Rectal smooth muscle tissue (tissue), 1 donor: Measurements from ENCODE around the gene CES4A.
"Not testable (repeated sequence)": the region's sequence is repeated elsewhere in the genome, so short reads cannot be mapped to it uniquely, and the experiment has no call there.

Source experiments
- H3K27ac ChIP-seq: one replicate; pipeline ENCODE4 v1.7.0; 2013; ENCODE audit warnings: low read depth, low read length, inconsistent platforms
- H3K27me3 ChIP-seq: one replicate; pipeline ENCODE4 v1.7.0; 2013; ENCODE audit warnings: low read length; ENCODE audit not compliant: control insufficient read depth, insufficient read depth
- H3K36me3 ChIP-seq: one replicate; pipeline ENCODE4 v1.7.0; 2013; ENCODE audit warnings: low read length; ENCODE audit not compliant: control insufficient read depth, insufficient read depth
- H3K4me1 ChIP-seq: one replicate; pipeline ENCODE4 v1.7.0; 2013; ENCODE audit warnings: low read length; ENCODE audit not compliant: control insufficient read depth, insufficient read depth
- H3K4me3 ChIP-seq: one replicate; pipeline ENCODE4 v1.7.0; 2013; ENCODE audit warnings: low read length
- H3K9ac ChIP-seq: one replicate; pipeline ENCODE4 v1.7.0; 2013; ENCODE audit warnings: low read length

Gene CES4A

DNA sequence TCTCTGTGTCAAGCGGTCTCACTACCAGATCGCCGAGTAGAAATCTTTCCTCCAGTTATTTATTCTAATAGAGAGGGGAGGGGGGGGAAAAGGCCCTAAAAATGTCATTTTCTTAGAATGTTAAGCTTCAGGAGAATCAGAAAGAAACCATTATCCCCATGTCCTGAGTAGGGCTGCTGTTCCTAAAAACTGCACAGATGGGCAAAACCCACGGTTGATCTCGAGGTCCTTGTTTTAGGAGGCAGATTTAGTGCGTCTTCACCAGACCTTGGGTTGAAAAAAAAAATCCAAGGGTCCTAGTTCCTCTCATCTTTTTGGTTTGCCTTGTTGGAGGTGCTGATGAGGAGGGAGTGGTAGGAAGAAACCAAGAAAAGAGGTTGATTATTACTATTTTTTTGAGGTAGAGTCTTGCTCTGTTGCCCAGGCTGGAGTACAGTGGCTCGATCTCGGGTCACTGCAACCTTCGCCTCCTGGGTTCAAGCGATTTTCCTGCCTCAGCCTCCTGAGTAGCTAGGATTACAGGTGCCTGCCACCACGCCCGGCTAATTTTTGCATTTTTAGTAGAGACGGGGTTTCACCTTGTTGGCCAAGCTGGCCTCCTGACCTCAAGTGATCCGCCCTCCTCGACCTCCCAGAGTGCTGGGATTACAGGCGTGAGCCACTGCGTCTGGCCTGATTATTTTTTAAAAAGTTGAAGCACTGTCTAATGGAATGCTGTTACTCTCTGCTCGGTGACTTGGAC is 42.0 kb downstream of the CES4A start:
- Histone ChIP-seq H3K4me3 (peak overlapping the region; percentile 81), H3K36me3 (no peaks in the 10 kb centered on the region), H3K4me1 (peaks cover 8% of the 10 kb centered on the region), H3K9ac (peak overlapping the region; percentile 51), H3K27ac (peak overlapping the region; percentile 91), H3K27me3 (no peaks in the 10 kb centered on the region)

DNA sequence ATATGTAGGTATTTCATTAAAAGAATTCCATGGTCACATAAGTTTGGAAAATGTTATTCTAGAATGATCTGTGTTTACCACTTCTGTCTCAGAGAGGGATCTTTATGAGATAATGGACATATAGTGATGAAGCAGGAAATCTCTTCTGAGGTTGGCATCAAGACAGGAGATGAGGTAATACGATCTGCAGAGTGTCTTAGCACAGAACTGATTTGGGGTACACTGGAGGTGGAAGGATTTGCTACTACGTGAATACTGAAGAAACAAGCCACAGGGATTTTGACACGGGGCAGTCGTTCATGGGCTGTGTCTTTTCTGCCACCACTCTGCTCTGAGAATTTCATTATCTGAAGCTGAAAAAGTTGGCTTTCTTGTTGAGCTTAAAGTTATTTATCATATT is 46.1 kb downstream of the CES4A start:
- H3K27me3 ChIP-seq: no peaks in the 10 kb centered on the region
- H3K4me1 ChIP-seq: peaks cover 4% of the 10 kb centered on the region
- H3K27ac ChIP-seq: no peak overlapping the region
- H3K4me3 ChIP-seq: no peak overlapping the region
- H3K36me3 ChIP-seq: no peaks in the 10 kb centered on the region
- no peak overlapping the region for H3K9ac ChIP-seq

DNA sequence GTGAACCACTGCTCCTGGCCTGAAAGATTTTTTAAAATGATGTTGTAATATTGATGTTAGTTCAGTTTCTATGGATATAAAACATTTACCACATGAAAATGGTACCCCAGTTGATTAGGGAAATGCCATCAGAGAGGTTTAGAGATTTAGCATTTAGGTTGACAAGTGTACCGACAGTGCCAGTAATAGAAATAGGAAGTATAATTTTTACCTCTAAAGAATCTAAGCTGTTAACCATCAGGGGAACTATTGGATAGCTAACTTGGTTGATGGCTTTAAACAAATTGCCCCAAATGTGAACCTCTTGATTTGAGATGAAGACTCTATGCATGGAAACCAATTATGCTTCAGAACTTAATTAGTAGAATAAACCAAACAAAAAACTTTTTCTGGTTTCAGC is 47.0 kb downstream of the CES4A start:
- H3K27me3 ChIP-seq: no peaks in the 10 kb centered on the region
- H3K9ac ChIP-seq: no peak overlapping the region
- no peaks in the 10 kb centered on the region for H3K36me3 ChIP-seq
- peaks cover 4% of the 10 kb centered on the region for H3K4me1 ChIP-seq
- no peak overlapping the region for H3K4me3 ChIP-seq
- no peak overlapping the region for H3K27ac ChIP-seq

DNA sequence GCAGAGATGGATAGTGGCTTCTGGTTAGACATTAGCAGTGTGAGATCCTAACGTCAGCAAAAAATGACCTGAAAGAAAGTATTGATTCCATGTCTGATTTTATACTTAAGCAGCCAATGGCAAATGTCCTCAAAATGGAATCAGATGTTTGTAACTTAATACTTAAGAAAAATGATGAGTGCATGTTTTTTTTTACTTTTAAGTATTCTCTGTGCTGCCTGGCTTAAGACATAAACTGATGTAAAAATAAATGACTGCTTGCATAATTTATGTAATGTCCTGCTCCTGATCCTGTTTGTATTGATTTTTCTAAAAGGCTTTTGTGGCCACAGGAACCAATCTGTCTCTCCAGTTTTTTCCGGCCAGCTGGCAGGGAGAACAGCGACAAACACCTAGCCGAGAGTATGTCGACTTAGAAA is 47.9 kb downstream of the CES4A start:
- Histone ChIP-seq H3K4me3 (no peak overlapping the region), H3K36me3 (no peaks in the 10 kb centered on the region), H3K9ac (no peak overlapping the region), H3K4me1 (peaks cover 4% of the 10 kb centered on the region), H3K27ac (no peak overlapping the region), H3K27me3 (no peaks in the 10 kb centered on the region)

- H3K27ac ChIP-seq: no peak overlapping the region
- H3K4me3 ChIP-seq: no peak overlapping the region
- peaks cover 3% of the 10 kb centered on the region for H3K4me1 ChIP-seq
- H3K9ac ChIP-seq: no peak overlapping the region
- H3K27me3 ChIP-seq: no peaks in the 10 kb centered on the region
- no peaks in the 10 kb centered on the region for H3K36me3 ChIP-seq
Observed at GRCh38 chr16:67039260-67040020, 51.1 kb downstream of the CES4A start.

- H3K27ac ChIP-seq: no peak overlapping the region
- H3K4me3 ChIP-seq: no peak overlapping the region
- H3K27me3 ChIP-seq: no peaks in the 10 kb centered on the region
- H3K9ac ChIP-seq: no peak overlapping the region
- H3K36me3 ChIP-seq: no peaks in the 10 kb centered on the region
- H3K4me1 ChIP-seq: no peaks in the 10 kb centered on the region
Observed at GRCh38 chr16:67040166-67040565, 51.8 kb downstream of the CES4A start.

DNA sequence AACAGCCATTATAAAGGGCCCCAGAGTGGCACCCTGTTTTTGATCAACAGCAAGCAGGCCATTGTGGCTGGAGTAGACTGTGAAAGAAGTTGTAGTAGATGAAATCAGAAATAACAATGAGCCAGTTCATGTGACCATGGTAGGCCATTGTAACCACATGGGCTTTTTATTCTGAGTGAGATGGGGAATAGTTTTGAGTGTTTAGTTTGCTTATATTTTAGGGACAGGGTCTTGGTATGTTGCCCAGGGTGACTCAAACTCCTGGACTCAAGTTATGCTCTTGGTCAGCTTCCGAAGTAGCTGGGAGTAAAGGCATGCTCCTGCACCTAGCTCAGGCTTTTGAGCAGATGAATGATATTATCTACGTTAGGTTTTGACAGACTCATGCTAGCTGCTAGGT is 52.5 kb downstream of the CES4A start:
- H3K4me1 ChIP-seq: no peaks in the 10 kb centered on the region
- H3K27ac ChIP-seq: no peak overlapping the region
- no peaks in the 10 kb centered on the region for H3K36me3 ChIP-seq
- no peak overlapping the region for H3K9ac ChIP-seq
- H3K27me3 ChIP-seq: no peaks in the 10 kb centered on the region
- H3K4me3 ChIP-seq: no peak overlapping the region

- H3K27ac ChIP-seq, H3K36me3 ChIP-seq, H3K4me1 ChIP-seq: not testable (repeated sequence)
Observed at GRCh38 chr16:67041520-67041919, 53.1 kb downstream of the CES4A start.

GRCh38 chr16:67043420-67043819 is 55.0 kb downstream of the CES4A start:
- Histone ChIP-seq H3K9ac (no peak overlapping the region), H3K4me1 (no peaks in the 10 kb centered on the region), H3K4me3 (no peak overlapping the region), H3K36me3 (no peaks in the 10 kb centered on the region), H3K27me3 (no peaks in the 10 kb centered on the region), H3K27ac (no peak overlapping the region)

More at GRCh38 chr16:67041520-67041919, 53.1 kb downstream of the CES4A start:
- H3K27me3 ChIP-seq, H3K4me3 ChIP-seq, H3K9ac ChIP-seq: not testable (repeated sequence)

DNA sequence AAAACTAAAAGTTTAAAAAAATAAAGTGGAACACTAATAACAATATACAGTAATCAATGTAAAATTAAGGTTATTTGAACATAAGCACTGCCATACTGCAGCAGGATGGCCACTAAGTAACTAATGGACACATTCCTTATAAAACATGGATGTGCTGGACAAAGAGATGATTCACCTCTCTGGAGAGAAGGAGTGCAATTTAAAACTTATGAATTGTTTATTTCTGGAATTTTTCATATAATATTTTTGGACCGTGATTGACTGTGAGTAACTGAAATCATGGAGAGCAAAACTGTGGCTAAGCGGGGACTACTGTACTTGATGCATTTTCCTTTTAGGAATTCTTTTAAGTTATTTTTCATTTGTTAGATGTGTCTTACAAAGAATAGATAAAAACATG is 62.4 kb downstream of the CES4A start:
- Histone ChIP-seq H3K4me1 (no peaks in the 10 kb centered on the region), H3K4me3 (no peak overlapping the region), H3K27ac (no peak overlapping the region), H3K36me3 (no peaks in the 10 kb centered on the region), H3K27me3 (no peaks in the 10 kb centered on the region), H3K9ac (no peak overlapping the region)

- Histone ChIP-seq H3K9ac (no peak overlapping the region), H3K4me3 (no peak overlapping the region), H3K4me1 (no peaks in the 10 kb centered on the region), H3K27me3 (no peaks in the 10 kb centered on the region), H3K36me3 (no peaks in the 10 kb centered on the region), H3K27ac (no peak overlapping the region)
Observed at GRCh38 chr16:67052399-67052798, 64.0 kb downstream of the CES4A start.

DNA sequence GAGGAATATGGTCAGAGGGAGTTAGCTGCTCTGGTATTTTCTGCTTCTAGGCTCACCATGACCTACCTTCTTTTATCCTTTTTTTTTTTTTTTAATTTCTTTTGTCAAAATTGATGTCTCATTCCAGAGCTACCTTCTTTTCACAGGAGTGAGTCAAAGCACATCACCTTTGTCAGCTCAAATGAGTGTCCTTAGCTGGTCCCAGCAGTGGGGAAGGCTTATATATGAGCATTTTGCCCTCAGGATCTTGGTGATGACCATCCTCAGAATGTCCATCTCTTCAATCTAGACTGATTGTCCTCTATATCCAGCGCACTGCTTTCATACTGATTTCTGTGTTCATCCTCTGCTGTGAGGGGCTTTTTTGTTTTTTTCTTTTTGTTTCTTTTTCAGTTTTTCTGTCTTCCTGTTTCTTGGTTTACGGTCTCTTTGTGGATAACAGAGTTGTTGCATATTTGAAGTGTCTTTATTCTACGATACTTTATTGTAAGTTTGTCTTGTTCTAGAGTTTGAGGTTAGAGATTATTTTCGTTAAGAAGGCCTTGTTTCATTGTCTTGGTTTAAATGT is 65.5 kb downstream of the CES4A start:
- Histone ChIP-seq H3K9ac (no peak overlapping the region), H3K4me1 (no peaks in the 10 kb centered on the region), H3K36me3 (no peaks in the 10 kb centered on the region), H3K4me3 (no peak overlapping the region), H3K27me3 (no peaks in the 10 kb centered on the region), H3K27ac (no peak overlapping the region)
